Retinal pigment epithelial cell (primary cell): ENCODE data around the gene NOL9.

Experiments used
- DNase-seq: peaks from one replicate; pipeline ENCODE4 v3.0.0-alpha.2; 2010; ENCODE audit warnings: low read depth
- H3K4me3 ChIP-seq: 2 replicates; pipeline ENCODE4 v1.5.1; 2011; ENCODE audit warnings: mild to moderate bottlenecking, low read length, control low read depth, moderate library complexity
- CTCF ChIP-seq: conservative IDR thresholded peaks from 2 replicates; pipeline ENCODE4 v1.5.1; 2011; ENCODE audit warnings: low read depth, low read length, control low read depth, inconsistent platforms

The NOL9 gene

GRCh38 chr1:6508154-6508815 is 46.0 kb downstream of the NOL9 start:
- TF ChIP-seq CTCF, result no peak
- no peak for DNase-seq
- H3K4me3 ChIP-seq, result no peak overlapping the region

GRCh38 chr1:6507461-6507911 is 46.8 kb downstream of the NOL9 start:
- DNase-seq, result no peak
- TF ChIP-seq CTCF, result no peak

DNA sequence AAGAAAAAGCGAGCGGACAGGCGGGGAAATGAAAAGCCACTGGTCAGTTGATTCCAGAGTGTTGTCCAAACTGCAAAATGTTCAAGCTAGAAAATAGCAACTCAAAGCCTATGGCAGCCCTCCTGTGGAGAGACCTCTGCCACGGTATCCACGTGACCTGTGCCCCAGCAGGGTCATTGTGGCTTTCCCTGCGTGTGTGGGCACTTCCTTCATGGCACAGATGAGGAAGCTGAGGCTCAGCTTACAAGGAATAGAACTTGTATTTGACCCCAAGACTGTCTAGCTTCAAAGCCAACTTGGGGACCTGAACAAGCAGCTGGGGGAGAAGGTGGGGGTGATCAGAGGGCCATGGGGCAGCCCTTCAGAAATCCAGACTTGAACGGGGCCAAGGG is 47.3 kb downstream of the NOL9 start:
- no peak for DNase-seq
- no peak for TF ChIP-seq CTCF

More at GRCh38 chr1:6507461-6507911, 46.8 kb downstream of the NOL9 start:
- H3K4me3 ChIP-seq, result no peak overlapping the region

GRCh38 chr1:6506210-6507036 is 47.9 kb downstream of the NOL9 start:
- no peak for TF ChIP-seq CTCF
- DNase-seq, result no peak
- H3K4me3 ChIP-seq, result no peak overlapping the region

More for the DNA sequence above, 47.3 kb downstream of the NOL9 start:
- H3K4me3 ChIP-seq, result no peak overlapping the region

- no peak for TF ChIP-seq CTCF
- no peak for DNase-seq
- no peak overlapping the region for H3K4me3 ChIP-seq
Observed at GRCh38 chr1:6505367-6506209, 48.7 kb downstream of the NOL9 start.

DNA sequence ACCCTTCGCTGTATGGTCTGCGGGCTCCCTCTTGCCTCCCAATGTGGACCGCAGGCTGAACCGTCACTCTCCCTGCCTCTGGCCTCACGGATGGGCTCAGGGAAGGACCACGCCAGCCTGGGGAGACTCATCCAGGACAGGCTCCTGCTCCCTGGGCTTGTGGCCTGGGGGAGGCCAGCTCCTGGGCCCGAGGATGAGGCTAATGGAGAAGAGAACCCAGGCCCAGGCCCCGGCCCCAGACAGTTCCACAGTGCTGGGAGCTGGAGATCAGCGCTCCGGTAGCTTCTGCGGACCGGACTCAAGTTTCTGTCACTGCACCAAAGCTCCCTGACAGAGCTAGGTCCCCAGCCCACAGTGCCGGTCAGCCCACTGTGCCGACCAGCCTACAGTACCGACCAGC is 49.4 kb downstream of the NOL9 start:
- TF ChIP-seq CTCF, result no peak
- H3K4me3 ChIP-seq, result no peak overlapping the region
- no peak for DNase-seq
